Hepatocyte (in vitro differentiated cells): Measurements from ENCODE around the gene HDGFL2.

Source experiments
- CTCF ChIP-seq: fragments of 200-600 bp; sonication (generic); IDR thresholded peaks from 2 replicates; pipeline ENCODE4 v1.5.1; 2016; ENCODE audit warnings: antibody characterized with exemption, mild to moderate bottlenecking; ENCODE audit not compliant: poor library complexity
- EZH2 ChIP-seq: fragments of 200-600 bp; sonication (generic); IDR thresholded peaks from 2 replicates; pipeline ENCODE4 v1.6.1; 2016; ENCODE audit warnings: antibody characterized with exemption, mild to moderate bottlenecking, borderline replicate concordance
- EZH2phosphoT487 ChIP-seq: fragments of 200-600 bp; sonication (generic); IDR thresholded peaks from one replicate; pipeline ENCODE4 v1.6.1; 2018; ENCODE audit warnings: antibody characterized with exemption, mild to moderate bottlenecking, low read depth, moderate library complexity; ENCODE audit not compliant: unreplicated experiment, severe bottlenecking

GRCh38 chr19:4534836-4535658 is 63.0 kb downstream of the HDGFL2 start, which contains the start of gene PLIN5:
- TF ChIP-seq CTCF = no peak
- TF ChIP-seq EZH2phosphoT487 = no peak
- TF ChIP-seq EZH2 = no peak
